ENCODE measurements around the gene HS3ST6.
A peak's percentile ranks its signal among the peaks of the same experiment; 100 is the strongest.
"Not testable (repeated sequence)": the region's sequence is repeated elsewhere in the genome, so short reads cannot be mapped to it uniquely, and the experiment has no call there.

HS3ST6 gene

DNA sequence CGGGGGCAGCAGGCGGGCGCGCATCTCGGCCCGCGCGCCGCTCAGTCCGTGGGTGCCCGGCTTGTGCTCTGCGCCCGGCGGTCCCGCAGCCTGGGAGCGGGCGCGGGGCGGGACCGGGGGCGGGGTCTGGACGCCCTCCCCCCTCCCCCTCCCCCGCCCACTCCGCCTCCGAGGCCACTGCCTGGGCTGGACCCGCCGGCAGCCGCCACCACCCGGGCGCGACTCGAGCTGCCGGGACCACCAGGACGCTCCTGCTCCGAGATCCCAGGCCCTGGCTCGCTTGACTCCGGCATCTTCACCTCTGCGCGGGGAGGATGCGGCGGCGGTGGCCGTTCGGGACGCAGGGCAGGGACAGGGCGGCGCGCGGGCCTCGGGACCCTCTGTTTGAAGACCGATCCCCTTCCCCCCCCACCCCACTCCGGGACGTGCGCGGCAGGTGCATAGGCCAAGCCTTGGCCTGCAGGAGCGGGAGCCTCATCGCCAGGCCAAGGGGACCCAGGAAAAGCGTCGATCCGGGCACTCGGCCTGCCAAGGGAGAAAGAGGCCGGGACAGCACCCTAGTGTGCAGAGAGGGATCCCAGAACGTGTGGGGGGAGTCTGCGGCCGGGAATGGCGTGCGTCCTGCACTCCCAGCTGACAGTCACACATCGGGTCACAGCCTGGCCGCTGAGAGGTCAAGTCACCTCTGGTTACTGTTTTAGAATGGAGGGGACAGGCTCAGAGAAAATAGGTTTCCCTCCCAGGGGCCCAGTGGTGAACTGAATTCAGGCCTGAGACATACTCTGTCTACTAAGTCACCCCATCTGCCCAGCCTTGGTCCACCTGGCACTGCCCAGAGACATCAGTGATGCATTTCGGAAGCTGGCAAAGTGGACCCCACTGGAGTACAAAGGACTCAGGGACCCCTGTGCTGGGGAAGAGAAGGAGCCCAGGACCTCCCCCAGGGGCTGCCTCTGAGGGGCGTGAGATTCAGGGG is at the start of gene HS3ST6:
Gene HS3ST6, minus strand, starts transcription at position 65 of the 976 bp plus-strand sequence. CDS start 92 bp downstream, outside the sequence.
- DNase-seq (ENCODE audit: low read depth): no peak

DNA sequence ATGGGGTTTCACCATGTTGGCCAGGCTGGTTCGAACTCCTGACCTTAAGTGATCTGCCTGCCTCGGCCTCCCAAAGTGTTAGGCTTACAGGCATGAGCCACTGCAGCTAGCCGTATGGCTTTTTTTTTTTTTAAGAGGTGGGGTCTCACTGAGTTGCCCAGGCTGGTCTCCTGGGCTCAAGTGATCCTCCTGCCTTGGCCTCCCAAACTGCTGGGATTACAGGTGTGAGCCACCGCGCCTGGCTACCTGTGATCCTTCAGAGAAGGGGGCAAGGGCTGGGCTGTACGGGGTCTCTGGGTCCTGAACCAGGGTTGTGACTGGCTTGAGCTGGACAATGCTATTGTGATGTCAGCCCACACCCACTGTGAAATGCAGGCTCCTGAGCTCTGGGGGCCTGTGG is 48.2 kb upstream of the HS3ST6 start, which contains the start of gene RNF151:
Gene RNF151, plus strand, starts transcription at position 397 of the 400 bp plus-strand sequence. CDS start 26 bp downstream, outside the sequence.
- no peak for DNase-seq (ENCODE audit: low read depth)

DNA sequence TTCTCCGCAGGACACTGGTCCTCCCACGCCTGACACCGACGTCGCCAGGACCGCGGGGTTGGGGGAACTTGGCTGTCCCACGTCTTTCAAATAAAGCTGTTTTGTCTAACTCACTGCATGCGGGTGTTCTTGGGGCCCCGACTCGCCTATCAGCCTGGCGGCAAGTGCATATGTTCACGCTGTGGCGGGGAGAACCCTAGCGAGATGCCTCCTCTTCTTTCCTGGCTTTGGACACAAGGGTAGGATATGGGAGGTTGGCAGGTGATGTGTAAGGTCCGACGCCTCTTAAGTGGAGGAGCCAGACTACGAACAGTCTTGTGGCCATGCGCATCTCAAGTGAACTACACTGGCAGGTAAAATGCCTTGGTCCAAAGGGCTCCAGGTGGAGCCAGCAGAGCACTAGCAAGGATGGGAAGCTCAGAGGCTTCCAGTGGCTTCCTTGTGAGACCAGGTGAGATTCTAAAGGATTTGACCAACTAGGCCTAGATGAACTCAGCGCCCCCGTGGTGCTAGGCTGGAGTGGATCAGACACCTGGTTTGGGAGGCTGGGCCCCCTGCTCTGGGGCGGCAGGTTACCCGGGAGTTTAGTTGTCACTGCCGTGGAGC is 47.3 kb upstream of the HS3ST6 start:
- DNase-seq (ENCODE audit: low read depth): no peak

- DNase-seq (ENCODE audit: low read depth): peak; percentile 96
These were observed 46.5 kb upstream of the HS3ST6 start, which contains the start of gene RPS2 for GRCh38 chr16:1964506-1965395. Gene RPS2, minus strand, starts transcription at chr16:1964826. Its CDS starts 201 bp downstream, at chr16:1964625.

- no peak for DNase-seq (ENCODE audit: low read depth)
These were observed 45.7 kb upstream of the HS3ST6 start for GRCh38 chr16:1963806-1964505.

- not testable (repeated sequence) for DNase-seq (ENCODE audit: low read depth)
These were observed 44.2 kb upstream of the HS3ST6 start for GRCh38 chr16:1962161-1963153.

- no peak for DNase-seq (ENCODE audit: low read depth)
These were observed 43.4 kb upstream of the HS3ST6 start for GRCh38 chr16:1961651-1962067.

GRCh38 chr16:1960665-1961630 is 42.7 kb upstream of the HS3ST6 start:
- DNase-seq (ENCODE audit: low read depth): no peak

DNA sequence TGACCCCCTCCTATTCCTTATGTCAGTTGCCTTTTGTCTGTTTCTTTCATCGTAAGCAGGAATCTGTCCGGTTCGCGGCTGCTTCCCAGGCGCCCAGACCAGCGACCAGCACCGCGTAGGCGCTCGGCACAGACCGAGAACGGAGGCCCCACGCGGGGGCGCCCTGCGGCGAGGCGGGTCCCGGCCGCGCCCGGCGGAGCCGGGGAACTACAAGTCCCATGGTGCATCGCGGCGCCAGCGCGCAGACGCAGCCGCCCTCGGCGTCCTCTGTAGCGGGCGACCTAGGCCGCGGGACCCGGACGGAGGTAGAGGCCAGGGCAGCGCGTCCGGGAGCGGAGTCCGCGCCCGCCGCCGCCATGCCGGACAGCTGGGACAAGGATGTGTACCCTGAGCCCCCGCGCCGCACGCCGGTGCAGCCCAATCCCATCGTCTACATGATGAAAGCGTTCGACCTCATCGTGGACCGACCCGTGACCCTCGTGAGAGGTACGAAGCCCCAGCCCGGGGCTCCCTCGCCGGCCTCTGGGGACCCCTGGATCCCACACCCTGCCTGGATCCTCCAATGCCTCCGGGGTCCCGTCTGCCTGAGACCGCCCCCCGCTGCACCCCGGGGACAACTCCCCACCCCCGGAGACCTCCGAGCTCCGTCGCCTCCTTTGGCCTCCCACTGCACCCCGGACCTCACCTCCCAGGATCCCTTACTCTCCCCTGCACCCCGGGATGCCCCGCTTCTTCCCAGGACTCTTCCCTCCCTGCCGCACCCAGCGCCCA is 41.2 kb upstream of the HS3ST6 start, which contains the start of gene NDUFB10:
Gene NDUFB10, plus strand, starts transcription at position 270 of the 771 bp plus-strand sequence. Its CDS starts 87 bp downstream, at position 357.
- peak; percentile 86 for DNase-seq (ENCODE audit: low read depth)

DNA sequence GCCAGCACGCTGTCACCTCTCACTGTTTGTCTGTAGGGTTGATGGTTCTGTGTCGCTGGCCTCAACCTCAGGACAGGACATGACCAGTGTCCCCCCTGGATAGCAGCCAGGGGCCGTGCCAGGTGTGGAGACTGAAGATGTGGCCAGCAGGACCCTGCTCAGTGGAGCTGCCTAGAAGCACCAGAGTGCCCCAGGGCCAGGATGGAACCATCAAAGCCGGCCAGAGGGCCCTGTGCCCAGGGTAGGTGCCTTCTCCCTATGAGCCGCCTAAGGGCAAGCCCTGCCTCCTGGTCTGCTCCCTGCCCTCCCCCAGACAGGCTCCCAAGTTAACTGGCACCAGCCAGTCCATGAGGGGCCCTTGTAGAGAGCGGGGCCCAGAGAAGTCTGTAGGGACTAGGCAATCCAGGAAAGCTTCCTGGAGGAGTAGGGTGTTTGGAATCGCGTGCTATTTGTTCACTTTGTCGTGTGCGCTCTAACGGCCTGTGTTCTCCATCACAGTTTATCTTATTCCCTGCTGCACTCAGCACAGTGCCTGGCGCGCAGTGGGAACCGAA is 40.6 kb upstream of the HS3ST6 start:
- DNase-seq (ENCODE audit: low read depth): no peak

DNA sequence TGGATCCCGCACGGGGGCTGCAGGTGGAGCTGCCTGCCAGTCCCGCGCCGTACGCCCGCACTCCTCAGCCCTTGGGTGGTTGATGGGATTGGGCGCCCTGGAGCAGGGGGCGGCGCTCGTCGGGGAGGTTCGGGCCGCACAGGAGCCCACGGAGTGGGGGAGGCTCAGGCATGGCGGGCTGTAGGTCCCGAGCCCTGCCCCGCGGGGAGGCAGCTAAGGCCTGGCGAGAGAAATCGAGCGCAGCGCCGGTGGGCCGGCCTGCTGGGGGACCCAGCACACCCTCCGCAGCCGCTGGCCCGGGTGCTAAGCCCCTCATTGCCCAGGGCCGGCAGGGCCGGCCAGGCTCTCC is 39.9 kb upstream of the HS3ST6 start:
- not testable (repeated sequence) for DNase-seq (ENCODE audit: low read depth)

DNA sequence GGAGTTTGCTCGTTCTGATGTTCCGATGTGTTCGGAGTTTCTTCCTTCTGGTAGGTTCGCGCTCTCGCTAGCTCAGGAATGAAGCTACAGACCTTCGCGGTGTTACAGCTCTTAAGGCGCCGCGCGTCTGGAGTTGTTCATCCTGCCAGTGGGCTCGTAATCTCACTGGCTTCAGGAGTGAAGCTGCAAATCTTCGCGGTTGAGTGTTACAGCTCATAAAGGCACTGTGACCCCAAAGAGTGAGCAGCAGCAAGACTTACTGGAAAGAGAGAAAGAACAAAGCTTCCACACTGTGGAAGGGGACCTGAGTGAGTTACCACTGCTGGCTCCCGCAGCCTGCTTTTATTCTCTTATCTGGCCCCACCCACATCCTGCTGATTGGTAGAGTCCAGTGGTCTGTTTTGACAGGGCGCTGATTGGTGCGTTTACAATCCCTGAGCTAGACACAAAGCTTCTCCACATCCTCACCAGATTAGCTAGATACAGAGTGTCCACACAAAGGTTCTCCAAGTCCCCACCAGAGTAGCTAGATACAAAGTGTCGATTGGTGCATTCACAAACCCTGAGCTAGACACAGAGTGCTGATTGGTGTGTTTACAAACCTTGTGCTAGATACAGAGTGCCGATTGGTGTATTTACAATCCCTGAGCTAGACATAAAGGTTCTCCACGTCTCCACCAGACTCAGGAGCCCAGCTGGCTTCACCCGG is 39.4 kb upstream of the HS3ST6 start:
- DNase-seq (ENCODE audit: low read depth): not testable (repeated sequence)

DNA sequence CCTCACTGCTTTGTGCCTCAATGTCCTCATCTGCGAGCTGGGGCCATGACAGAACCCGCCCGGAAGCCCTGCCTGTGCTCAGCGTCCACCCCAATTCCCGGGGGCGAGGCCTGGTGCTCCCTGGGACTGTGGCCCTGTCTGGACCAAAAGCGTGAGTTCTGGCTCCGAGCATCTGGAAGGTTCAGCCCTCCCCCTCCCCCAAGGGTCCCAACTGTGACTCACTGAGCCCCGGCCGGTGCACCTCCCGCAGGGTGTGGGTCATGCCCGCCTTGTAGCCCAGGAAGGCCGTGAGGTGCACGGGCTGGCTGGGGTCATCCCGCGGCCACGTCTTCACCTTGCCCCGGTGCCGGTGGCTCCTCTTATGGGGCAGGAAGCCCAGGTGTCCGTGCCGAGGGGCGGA is 35.5 kb upstream of the HS3ST6 start:
- DNase-seq (ENCODE audit: low read depth): no peak

DNA sequence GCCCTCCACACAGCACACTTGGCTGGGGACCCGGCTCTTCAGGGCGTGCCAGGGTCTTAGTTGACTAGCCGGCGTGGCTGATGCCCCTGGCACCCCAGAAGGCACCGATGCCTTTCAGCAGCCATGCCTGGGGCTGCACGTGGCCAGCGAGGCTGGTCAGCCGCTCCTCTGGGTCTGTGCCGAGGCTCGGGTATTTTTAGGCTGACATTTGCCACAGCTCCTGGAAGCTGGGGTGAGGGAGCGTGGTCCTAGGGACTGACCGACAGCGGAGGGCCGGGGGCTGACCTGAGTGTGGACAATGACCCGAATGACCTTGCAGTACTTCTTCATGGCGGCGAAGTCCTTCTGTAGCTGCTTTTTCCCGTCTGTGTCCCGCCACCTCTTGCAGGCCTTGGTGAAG is 32.3 kb upstream of the HS3ST6 start:
- DNase-seq (ENCODE audit: low read depth): no peak

- DNase-seq (ENCODE audit: low read depth): no peak
These were observed 31.8 kb upstream of the HS3ST6 start for GRCh38 chr16:1950047-1950446.

DNA sequence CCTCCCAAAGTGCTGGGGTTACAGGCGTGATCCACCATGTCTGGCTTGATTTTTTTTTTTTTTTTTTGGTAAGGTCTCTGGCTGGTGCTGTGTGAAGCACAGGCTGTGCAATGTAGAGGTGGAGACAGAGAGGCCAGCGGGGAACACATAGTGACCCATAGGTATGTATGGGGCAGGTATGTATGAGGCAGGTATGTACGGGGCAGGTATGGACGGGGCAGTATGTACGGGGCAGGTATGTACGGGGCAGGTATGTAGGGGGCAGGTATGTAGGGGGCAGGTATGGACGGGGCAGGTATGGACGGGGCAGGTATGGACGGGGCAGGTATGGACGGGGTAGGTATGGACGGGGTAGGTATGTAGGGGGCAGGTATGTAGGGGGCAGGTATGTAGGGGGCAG is 31.3 kb upstream of the HS3ST6 start:
- no peak for DNase-seq (ENCODE audit: low read depth)

DNA sequence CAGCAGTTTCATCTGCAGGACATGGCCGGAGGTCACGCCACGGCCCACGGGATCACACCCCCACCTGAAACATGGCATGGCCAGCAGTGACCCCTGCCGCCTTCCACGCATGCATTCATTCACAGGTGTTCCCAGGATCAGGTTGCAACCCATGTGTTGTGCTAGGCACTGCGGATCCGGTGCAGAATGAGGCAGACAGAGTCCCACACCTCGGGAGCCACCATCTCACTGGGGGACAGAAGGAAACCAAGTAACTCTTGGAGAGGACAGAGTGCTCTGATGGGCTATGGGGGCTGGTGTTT is 29.1 kb upstream of the HS3ST6 start:
- DNase-seq (ENCODE audit: low read depth): no peak

Measured in stimulated activated CD4-positive, alpha-beta T cell treated with anti-CD3 and anti-CD28 coated beads, Interleukin-2, amount 100 ng/mL, for 4 hours (primary cell).